HG03066 (cell line): Measurements from ENCODE around the gene SFT2D1.
"Not testable (repeated sequence)": the region's sequence is repeated elsewhere in the genome, so short reads cannot be mapped to it uniquely, and the experiment has no call there.

Experiments used
- ATAC-seq: cut with Tn5 transposase; IDR thresholded peaks from one replicate; pipeline ENCODE4 v1.9.1; 2021; ENCODE audit warnings: low read depth; ENCODE audit not compliant: unreplicated experiment

SFT2D1 gene

GRCh38 chr6:166365221-166365620, 22.9 kb upstream of the SFT2D1 start:
- ATAC-seq, result no peak

DNA sequence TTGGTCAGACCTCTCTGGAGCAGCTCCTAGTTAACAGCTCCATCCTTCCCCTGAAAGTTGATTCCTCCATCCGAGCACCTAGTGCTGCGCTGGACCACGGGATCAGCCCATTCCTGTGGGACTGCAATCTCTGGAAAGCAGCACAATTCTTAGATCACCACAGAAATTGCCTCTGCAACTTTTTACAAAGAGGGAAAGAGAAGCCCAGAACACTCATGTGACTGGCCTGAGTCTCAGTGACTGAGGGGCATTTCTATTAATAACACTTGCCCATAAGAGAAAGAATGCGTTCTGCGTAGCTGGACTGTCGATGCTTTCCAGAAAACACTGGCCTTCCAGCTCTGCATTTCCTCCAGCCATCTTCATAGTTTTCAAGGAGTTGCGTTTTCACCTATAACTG, 22.1 kb upstream of the SFT2D1 start:
- no peak for ATAC-seq

GRCh38 chr6:166362427-166362826, 20.1 kb upstream of the SFT2D1 start:
- not testable (repeated sequence) for ATAC-seq

- ATAC-seq, result no peak
Observed at GRCh38 chr6:166361077-166361429, 18.7 kb upstream of the SFT2D1 start.

DNA sequence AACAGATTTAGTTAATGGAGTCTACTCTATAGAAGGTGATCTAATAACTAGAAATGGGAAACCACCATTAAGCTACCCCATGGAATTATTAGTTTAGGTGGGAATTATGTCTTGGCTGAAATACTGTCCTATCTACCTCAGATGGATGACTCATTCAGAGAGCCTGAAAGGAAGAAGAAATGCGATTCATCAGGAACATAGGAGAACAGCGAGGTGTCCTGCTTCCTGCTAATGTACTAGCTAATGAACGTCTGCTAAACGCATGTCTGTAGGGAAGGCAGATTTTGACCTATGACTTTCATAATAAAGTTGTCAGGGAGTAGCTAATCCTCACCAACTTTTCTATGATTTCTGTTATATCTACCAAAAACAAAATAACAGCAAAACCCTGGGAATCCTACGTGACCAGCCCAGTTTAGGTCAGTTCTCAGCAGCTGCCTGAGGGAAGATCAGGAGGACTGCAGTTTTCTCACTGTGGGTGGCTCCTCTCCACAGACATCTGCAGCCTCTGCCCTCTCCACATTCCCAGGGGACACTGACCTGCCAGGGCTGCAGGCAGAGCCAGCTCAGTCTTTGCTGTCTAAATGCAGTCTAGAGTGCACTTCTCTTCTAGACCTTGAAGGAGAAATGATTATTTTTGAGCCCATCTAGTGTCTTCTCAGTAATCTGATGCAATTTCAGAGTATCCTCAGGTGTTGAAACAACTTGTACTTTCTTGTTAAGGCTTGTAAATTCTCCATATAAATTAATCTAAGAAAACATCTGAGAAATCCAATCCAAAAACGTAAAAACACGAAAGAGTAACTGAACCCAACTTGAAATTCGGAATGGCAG, 18.1 kb upstream of the SFT2D1 start:
- ATAC-seq, result no peak

DNA sequence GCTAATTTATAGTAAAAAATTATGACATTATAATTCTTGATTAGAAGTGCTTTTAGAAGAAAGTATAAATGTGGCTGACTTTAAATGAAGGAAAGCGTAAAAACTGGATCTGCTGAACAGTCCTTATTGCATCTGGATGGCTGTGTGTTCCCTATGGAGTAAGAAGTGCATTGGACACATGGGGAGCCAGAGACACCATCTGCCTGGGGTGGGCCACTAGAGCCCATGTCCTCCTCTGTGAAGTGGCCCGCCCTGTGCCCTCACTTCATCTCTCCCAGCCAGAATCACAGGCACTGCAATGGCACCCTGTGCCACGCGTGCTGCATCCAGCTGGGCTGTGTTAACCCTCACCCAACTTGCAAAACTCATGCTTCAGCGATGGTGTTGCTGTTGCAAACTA, 13.2 kb upstream of the SFT2D1 start:
- ATAC-seq, result no peak

DNA sequence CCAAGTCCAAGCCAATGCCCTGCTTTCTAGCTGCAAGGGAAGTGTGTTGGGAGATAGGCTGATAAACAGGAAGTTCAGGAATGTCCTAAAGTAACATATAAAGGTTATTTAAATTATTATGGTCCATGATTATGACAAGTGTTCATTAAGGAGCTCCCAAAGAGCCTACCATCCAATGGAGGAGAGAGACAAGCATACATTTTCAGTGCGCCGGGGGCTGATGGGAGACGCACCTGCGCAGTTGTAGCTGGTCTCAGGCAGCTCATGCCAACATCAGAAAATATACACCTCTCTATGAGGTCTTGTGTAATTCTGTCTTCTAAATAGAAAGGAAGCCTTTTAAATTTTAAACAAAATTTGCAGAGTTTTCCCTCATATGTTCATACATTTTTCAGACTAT, 12.6 kb upstream of the SFT2D1 start:
- no peak for ATAC-seq

DNA sequence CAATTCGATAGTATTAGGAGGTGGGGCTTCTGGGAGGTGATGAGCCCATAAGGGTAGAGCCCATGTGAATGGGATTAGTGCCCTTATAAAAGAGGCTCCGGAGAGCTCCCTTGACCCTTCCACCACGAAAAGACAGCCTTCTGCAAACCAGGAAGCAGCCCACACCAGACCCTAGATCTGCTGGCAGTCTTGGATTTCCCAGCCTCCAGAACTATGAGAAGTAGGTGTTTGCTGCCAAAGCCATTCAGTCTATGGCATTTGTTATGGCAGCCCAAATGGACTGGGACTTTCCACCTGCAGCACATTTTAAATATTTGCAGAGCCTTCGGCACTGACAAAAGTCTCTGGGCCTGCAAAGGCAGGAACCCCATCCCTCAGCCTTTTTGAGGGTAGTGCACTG, 11.8 kb upstream of the SFT2D1 start:
- no peak for ATAC-seq

DNA sequence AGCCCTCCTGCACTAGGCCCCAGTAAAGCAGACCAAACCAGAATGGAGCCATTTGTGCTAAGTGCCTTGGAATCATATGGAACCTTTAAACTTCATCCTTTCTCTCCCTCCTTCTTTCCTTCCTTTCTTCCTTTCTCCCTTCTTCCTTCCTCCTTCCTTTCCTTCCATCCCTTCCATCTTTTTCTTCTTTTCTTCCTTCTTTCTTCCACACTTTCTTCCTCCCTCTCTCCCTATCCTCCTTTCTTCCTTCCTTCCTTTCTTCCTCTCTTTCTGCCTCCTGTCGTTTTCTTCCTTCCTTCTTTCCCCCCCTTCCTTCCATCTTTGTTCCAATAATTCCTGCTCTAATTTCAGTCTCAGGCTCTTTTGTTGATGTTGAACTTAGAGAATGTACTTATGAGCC, 11.2 kb upstream of the SFT2D1 start:
- no peak for ATAC-seq

DNA sequence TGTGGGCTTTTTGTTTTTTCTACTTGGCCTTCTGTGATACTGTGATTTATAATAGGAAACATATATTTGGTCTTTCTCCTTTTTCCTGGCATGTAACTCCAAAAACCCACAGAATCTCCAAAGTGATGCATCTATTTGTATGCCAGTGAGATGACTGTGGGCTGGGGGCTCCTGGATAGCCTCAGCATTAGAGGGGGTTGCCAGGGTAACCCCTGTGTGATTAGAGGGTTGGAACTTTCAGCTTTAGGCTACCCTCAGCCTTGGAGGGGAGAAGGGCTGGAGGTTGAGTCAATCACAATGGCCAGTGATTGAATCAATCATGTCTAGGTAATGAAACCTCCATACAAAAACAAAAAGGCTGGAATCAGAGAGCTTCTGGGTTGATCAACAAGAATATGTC, 10.6 kb upstream of the SFT2D1 start:
- no peak for ATAC-seq

- peak; percentile 99 for ATAC-seq
Observed at GRCh38 chr6:166351715-166352285, 9.5 kb upstream of the SFT2D1 start.

- no peak for ATAC-seq
Observed at GRCh38 chr6:166348305-166348949, 6.1 kb upstream of the SFT2D1 start.

- ATAC-seq, result no peak
Observed at GRCh38 chr6:166346965-166347364, 4.6 kb upstream of the SFT2D1 start.

DNA sequence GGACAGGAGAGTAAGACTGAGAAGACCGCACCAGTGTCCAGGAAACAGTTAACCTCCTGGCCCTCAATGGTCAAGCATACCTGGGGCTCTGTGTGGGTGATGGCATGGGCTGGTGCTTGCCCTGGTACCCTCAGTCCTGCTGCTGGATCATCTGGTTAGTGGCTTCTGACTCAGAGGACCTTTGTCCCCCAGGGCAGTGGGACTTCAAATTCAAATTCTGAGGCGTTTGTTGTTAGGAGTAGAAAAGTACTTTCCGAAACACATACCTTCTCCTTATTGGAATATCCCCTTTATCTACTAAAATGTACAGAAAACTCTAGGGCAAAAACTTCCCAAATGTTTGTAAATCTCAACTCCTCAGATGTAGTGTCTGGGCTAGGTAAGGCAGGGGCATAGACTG, 4.1 kb upstream of the SFT2D1 start:
- no peak for ATAC-seq

- not testable (repeated sequence) for ATAC-seq
Observed at GRCh38 chr6:166345672-166346071, 3.3 kb upstream of the SFT2D1 start.

- ATAC-seq, result not testable (repeated sequence)
Observed at GRCh38 chr6:166344921-166345320, 2.6 kb upstream of the SFT2D1 start.

GRCh38 chr6:166344240-166344639, 1.9 kb upstream of the SFT2D1 start:
- no peak for ATAC-seq

DNA sequence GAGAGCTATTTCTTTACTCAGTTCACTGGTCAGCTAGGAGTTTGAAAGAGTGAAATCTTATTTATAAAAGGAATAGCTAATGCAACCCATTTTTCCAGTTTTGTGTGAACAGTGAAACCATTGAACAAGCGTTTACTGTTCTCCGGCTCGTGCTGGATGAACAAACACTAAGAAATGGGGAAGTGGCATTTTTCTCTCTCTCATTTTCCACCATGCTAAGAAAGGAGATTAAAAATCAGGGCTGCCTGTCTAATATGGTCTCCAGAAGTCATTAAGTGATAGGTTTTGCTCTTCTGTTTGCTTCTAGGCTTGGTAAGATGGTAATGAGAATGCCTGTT, 774 bp upstream of the SFT2D1 start:
- ATAC-seq, result peak; percentile 36

GRCh38 chr6:166341977-166342348, 382 bp downstream of the SFT2D1 start:
- no peak for ATAC-seq

GRCh38 chr6:166341464-166341863, 881 bp downstream of the SFT2D1 start:
- no peak for ATAC-seq

- no peak for ATAC-seq
Observed at GRCh38 chr6:166338854-166339253, 3.5 kb downstream of the SFT2D1 start.

DNA sequence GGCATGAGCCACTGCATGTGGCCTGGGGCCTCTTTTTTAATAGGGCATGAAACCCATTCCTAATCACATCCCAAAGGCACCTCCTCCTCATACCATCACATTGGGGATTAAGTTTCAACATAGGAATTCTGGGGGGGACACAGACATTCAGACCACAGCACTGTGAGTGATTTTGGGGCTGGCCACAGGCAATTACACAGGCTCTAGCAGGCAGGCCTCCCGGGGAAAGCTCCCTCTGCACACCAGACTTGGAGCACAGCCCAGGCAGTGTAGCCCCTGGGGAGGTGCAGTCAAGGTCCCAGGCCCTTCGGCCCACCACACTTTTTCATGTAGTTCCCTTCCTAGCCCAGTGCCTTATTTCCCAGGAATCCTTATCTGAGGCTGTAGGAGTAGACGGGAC, 5.5 kb downstream of the SFT2D1 start:
- no peak for ATAC-seq
